MCF 10A (cell line): Measurements from ENCODE around the gene MLXIPL. TPM values are rescaled to one million over a fixed set of nuclear protein-coding genes. Genes with fewer than 3 reads are reported as not detected.

Experiments
- BruUV-seq: library from RNA; stranded (reverse); fragments of 400-500 nt; replicated peaks from 2 replicates; lab custom pipeline; 2021; lab: Mats Ljungman, UMichigan
- CTCF ChIA-PET: fragments of 300-600 bp; sonication (Branson Sonifier 250); formaldehyde crosslinking; extraction: SDS; loops from one replicate; lab custom pipeline; 2021; ENCODE audit warnings: antibody characterized with exemption, inconsistent platforms; lab: Yijun Ruan, JAX
- POLR2A ChIA-PET: fragments of 300-600, 350-650 bp; sonication (Branson Sonifier 250); formaldehyde crosslinking; extraction: SDS; loops from one replicate; lab custom pipeline; 2020; ENCODE audit warnings: antibody characterized with exemption, inconsistent platforms; lab: Yijun Ruan, JAX
- DNase-seq: peaks from one replicate; pipeline ENCODE4 v3.0.0-alpha.2; 2018; ENCODE audit not compliant: unreplicated experiment
- H3K27ac Mint-ChIP-seq: one replicate; pipeline ENCODE4 v1.8.0; 2022; ENCODE audit warnings: mild to moderate bottlenecking, low read depth, mixed read lengths; ENCODE audit not compliant: unreplicated experiment
- H3K27me3 Mint-ChIP-seq: one replicate; pipeline ENCODE4 v1.8.0; 2022; ENCODE audit warnings: mixed read lengths; ENCODE audit not compliant: insufficient read depth, unreplicated experiment
- H3K36me3 Mint-ChIP-seq: one replicate; pipeline ENCODE4 v1.8.0; 2022; ENCODE audit warnings: mild to moderate bottlenecking, moderate library complexity, mixed read lengths; ENCODE audit not compliant: insufficient read depth, unreplicated experiment
- H3K4me1 Mint-ChIP-seq: one replicate; pipeline ENCODE4 v1.8.0; 2022; ENCODE audit warnings: mixed read lengths; ENCODE audit not compliant: insufficient read depth, unreplicated experiment
- H3K4me3 Mint-ChIP-seq: one replicate; pipeline ENCODE4 v1.8.0; 2022; ENCODE audit warnings: mild to moderate bottlenecking, moderate library complexity, mixed read lengths; ENCODE audit not compliant: unreplicated experiment
- H3K9me3 Mint-ChIP-seq: one replicate; pipeline ENCODE4 v1.8.0; 2022; ENCODE audit warnings: mixed read lengths; ENCODE audit not compliant: unreplicated experiment
- CTCF ChIP-seq: fragments of 200-600 bp; IDR thresholded peaks from one replicate; pipeline ENCODE4 v1.8.0; 2022; ENCODE audit warnings: antibody characterized with exemption, mild to moderate bottlenecking; ENCODE audit not compliant: unreplicated experiment
- intact Hi-C: fragments of 100-400 bp; cut with micrococcal nuclease; formaldehyde crosslinking; loops from 2 replicates; pipeline ENCODE4 v1.14.1; 2022
- total RNA-seq: library from RNA; stranded (reverse); gene quantifications from 2 replicates; pipeline ENCODE4 v1.2.3, GENCODE V29; 2022

MLXIPL gene
- total RNA-seq, 1 experiment from 2014 or later: not detected

DNA sequence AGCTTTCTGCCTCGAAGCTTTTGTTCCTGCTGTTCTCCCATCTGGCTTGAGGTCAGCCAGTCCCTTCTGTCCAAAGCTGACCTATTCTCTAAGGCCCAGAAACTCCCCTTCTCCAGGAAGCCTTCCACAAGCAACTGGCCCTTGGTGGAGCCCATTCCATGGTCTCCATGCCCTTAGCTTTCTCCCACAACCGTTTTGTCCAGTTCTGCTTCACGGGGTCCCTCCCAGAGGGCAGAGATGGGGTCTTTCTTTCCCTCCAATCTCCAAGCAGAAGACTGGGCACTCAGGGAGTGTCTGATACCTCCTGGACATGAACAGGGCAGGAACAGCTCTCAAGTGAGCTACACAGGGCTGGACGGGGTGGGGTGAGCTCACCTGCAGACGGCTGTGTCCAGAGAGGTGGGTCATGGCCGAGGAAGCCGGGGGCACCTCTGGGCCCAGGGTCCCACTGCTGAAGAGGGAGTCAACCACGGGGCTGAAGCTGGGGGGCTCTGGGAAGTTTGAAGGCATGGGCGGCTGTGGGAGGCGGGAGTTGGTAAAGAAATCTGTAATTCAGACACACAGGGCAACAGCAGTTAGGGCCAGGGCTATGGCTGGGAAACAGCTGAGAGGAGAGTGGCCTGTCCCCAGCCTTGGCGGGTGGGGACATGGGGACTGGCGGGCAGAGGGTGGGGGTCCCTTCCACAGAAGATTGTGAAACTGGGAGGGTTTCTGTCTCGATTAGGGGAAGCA is 25.0 kb downstream of the MLXIPL start:
- Mint-ChIP-seq H3K4me1 (peaks cover 6% of the 10 kb centered on the region), H3K9me3 (peaks cover 7% of the 10 kb centered on the region), H3K27me3 (peaks cover 24% of the 10 kb centered on the region), H3K4me3 (no peak overlapping the region), H3K27ac (no peak overlapping the region), H3K36me3 (no peaks in the 10 kb centered on the region)
- intact Hi-C loops: no loop called here
- POLR2A ChIA-PET: no interaction called here
- BruUV-seq: no TSS peak
- TF ChIP-seq CTCF: no peak
- no peak for DNase-seq
- CTCF ChIA-PET: interaction anchor here (0.6 to 2.4 kb wide), 5 partner anchors 8 to 136 kb away, joined by 3 to 11 read pairs (median 4); no protein-coding TSS in a partner anchor

DNA sequence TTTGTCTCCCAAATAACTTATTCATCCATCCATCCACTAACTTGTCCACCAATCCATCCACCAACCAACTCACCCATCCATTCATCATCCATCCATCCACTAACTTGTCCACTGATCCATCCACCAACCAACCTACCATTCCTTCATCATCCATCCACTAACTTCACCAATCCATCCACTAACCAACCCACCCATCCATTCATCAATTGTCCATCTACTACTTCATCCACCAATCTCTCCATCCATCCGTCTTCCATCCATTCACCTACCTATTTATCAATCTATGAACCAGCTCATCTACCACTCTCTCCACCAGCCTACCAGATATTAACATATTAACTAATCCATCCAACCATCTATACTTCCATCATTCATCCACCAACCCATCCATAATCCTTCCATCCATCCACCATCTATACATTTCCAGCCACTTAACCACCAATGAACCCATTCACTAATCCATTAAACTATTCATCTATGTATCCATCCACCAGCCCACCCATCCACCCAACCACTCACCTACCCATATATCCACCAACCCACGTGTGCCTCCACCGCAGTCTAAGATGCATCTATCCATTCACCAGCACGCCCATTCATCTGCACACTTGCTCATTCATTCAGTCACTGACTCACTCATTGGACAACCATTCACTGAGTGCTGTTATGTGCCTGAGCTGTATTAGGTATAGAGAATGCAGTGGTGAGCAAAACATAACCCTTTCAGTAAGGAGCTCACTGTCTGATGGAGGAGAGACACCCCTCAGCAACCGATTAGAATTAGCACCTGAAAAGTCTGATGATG is 26.1 kb downstream of the MLXIPL start:
- DNase-seq: no peak
- Mint-ChIP-seq H3K36me3 (no peaks in the 10 kb centered on the region), H3K27me3 (peaks cover 24% of the 10 kb centered on the region), H3K27ac (no peak overlapping the region), H3K9me3 (peaks cover 7% of the 10 kb centered on the region), H3K4me3 (no peak overlapping the region), H3K4me1 (peaks cover 6% of the 10 kb centered on the region)
- CTCF ChIA-PET: interaction anchor here (1.0 kb wide), 1 partner anchor 9 kb away, joined by 3 read pairs; no protein-coding TSS in a partner anchor
- intact Hi-C loops: no loop called here
- no peak for TF ChIP-seq CTCF
- POLR2A ChIA-PET: no interaction called here
- BruUV-seq: no TSS peak

- H3K27ac Mint-ChIP-seq: no peak overlapping the region
- DNase-seq: no peak
- ChIA-PET CTCF (interaction anchor here (0.5 to 2.3 kb wide), 4 partner anchors 11 to 20 kb away, joined by 3 to 12 read pairs (median 4); no protein-coding TSS in a partner anchor), POLR2A (interaction anchor here (1.0 kb wide), 1 partner anchor 17 kb away, joined by 3 read pairs; no protein-coding TSS in a partner anchor)
- intact Hi-C loops: no loop called here
- H3K4me1 Mint-ChIP-seq: no peaks in the 10 kb centered on the region
- no peak for TF ChIP-seq CTCF
- peaks cover 24% of the 10 kb centered on the region for H3K27me3 Mint-ChIP-seq
- peaks cover 7% of the 10 kb centered on the region for H3K9me3 Mint-ChIP-seq
- no TSS peak for BruUV-seq
- H3K4me3 Mint-ChIP-seq: no peak overlapping the region
- H3K36me3 Mint-ChIP-seq: no peaks in the 10 kb centered on the region
These were observed 27.9 kb downstream of the MLXIPL start for GRCh38 chr7:73596191-73597065.
